ENCODE measurements around the gene NIPSNAP2.
"Not testable (repeated sequence)": the region's sequence is repeated elsewhere in the genome, so short reads cannot be mapped to it uniquely, and the experiment has no call there.

The NIPSNAP2 gene
- total RNA-seq, result 28.3 to 36.1 (median 34.5) reads per million in 4 experiments

DNA sequence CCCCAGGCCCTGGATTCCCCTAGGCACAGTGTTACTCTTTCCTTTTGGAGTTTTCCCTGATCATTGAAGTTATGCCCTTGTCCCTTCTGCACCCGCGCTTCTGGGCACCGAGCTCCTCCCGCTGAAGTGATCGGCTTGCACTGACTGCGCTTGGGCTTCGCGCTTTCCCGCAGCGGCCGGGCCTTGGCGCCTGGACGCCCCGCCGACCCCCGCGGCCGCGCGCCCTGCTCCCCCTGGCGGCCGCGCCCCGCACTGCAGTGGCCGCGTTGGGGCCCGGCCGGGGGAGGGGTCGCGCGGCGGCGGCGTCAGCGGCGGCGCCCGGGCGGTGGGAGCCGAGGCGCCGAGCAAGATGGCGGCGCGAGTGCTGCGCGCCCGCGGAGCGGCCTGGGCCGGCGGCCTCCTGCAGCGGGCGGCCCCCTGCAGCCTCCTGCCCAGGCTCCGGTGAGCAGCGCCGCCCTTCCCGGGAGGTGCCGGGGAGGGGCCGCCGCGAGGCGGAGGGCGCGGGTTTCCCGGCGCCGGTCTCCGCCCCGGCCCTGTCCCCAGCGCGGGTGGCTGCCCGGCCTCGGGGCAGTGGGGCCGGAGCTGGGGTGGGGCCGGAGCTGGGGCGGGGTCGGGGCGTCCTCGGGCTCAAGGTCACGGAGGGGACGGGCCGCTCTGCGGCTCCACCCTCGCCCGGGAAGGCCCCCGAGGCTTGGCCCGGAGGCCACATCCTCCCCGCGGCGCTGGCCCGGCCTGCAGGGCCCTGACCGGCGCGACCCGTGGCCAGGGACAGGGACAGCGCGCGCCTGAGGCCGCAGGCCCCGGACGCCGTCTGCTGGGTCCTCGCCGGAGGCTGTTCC lies at the start of gene NIPSNAP2:
NIPSNAP2 (plus strand) TSS at position 325 of the 839 bp plus-strand sequence; CDS start at position 350, 25 bp downstream.
- peak; percentile 48 for DNase-seq

DNA sequence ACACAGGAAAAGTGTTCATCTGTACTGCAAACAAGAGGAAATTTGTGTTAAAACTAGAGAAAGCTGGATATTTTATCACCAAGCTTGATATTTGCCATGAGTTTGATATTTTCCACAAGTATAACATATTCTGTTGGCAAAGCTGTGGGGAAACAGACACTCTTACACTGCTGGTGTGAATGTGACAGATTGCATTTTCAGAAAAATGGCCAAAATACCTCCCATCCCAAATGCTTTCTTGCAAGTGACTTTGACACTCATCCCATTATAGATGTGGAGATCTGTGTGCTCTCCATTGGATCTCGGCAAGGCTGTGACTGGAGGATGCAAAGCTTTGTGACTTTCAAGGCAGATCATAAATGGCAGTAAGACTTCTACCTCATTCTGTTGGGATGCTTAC lies 46.6 kb upstream of the NIPSNAP2 start:
- no peak for DNase-seq

DNA sequence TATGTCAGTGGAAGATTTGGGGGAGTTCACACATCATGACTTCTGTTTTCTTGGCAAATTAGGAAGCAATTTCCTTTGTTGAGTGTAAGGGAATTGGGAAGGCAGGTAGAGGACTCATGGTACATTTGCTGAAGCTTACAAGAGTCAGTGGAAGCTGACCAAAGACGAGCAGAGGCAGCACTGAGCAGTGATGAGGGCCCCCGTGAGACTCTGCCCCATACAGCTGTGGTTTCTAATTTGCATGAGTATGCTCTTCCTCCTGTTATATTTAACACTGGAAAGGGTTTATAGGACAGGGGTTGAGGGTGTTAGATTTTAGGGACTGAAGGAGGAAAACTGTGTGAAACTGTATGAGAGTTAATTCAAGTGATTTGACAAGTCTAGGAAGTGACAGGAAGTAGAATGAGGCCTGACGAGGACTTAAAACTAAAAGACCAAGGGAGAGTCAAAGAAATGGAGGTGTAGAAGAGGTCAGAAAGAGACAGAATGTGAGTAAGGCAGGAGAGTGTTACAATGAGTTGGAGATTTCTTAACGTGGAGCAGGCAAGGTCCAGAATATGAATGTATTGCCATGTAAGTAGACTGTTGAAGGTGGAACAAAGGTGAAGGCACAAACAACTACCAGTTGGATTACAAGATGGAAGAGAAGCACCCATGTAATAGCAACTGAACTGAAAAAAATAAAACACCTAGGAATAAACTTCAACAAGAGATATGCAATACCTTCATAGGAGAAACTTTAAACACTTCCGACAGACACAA lies 36.2 kb upstream of the NIPSNAP2 start:
- no peak for DNase-seq

DNA sequence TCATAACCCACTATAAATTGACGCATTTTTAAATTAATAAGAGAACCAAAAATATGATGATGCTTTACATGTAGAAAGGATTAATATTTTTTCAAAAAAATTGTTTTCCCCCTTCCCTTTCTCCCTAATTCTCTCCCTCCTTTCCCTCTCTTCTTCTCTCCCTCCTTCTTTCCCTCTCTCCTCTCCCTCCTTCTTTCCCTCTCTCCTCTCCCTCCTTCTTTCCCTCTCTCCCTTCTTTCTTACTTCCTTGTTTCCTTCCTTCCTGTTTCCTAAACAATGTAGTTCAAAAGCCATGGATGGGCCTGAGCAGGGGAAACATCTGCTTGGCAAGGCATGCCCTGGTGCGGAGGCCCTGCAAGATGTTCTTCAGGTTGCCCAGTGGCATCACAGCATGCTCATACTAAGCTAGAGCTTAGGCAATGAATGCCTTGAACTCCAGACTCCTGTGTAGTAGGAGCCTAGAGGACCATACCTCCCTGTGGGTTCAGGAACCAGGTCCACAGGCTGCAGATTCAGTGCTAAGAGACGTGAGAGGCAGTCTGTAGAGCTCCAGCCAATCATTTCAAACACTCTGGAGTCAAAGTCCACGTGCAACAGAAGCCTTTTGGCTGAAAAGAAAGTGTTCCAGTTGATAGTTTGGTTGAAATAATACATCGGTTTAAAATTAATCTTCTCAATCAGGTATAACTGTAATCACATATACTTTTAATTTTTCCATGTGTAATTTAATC lies 32.8 kb upstream of the NIPSNAP2 start:
- DNase-seq, result no peak

DNA sequence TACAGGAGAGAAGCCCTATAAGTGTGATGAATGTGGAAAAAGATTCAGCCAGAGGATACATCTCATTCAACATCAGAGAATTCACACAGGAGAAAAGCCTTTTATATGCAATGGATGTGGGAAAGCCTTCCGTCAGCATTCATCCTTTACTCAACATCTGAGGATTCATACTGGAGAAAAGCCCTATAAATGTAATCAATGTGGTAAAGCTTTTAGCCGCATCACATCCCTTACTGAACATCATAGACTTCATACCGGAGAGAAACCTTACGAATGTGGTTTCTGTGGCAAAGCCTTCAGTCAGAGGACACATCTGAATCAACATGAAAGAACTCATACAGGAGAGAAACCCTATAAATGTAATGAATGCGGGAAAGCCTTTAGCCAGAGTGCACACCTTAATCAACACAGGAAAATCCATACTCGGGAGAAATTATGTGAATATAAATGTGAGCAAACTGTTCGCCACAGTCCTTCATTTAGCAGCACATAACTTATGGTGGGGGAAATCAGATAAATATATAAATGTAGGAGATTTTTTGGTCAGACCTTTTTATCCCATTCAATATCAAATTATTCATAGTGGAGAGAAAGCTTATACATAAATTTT lies 24.8 kb upstream of the NIPSNAP2 start:
- DNase-seq, result no peak

DNA sequence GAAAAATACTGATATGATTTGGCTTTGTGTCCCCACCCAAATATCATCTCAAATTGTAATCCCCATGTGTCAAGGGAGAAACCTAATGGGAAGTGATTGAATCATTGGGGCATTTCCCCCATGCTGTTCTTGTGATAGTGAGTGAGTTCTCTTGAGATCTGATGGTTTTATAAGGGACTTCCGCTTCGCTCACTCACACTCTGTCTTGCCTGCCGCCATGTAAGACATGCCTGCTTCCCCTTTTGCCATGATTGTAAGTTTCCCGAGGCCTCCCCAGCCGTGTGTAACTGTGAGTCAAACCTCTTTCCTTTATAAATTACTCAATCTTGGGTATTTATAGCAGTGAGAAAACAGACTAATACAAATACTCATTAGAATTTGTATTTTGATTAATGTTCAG lies 17.8 kb upstream of the NIPSNAP2 start:
- DNase-seq, result no peak

GRCh38 chr7:55951637-55952351 lies 12.6 kb upstream of the NIPSNAP2 start, which contains the start of gene MRPS17:
TSS of gene MRPS17 (plus strand) at chr7:55951877. CDS start at chr7:55953196, 1,319 bp downstream.
- DNase-seq, result peak; percentile 85

- DNase-seq, result not testable (repeated sequence)
These were observed 12.1 kb upstream of the NIPSNAP2 start for GRCh38 chr7:55952352-55952671.

- DNase-seq, result no peak
These were observed 10.5 kb upstream of the NIPSNAP2 start for GRCh38 chr7:55953707-55954475.

DNA sequence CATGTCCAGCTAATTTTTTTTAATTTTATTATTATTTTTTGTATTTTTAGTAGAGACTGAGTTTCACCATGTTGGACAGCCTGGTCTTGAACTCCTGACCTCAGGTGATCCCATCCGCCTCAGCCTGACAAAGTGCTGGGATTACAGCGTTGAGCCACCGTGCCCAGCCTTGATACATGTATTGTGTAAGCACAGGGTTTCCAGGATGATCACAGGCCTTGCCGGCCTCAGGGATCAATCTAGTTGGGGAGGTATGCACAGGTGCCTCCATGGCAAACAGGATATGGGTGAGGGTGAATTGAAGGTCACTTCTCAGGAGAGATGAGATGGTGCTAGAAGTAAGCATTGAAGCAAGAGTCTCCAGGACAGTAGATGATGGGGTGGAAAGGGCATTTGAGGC lies 7.2 kb upstream of the NIPSNAP2 start:
- DNase-seq, result no peak

DNA sequence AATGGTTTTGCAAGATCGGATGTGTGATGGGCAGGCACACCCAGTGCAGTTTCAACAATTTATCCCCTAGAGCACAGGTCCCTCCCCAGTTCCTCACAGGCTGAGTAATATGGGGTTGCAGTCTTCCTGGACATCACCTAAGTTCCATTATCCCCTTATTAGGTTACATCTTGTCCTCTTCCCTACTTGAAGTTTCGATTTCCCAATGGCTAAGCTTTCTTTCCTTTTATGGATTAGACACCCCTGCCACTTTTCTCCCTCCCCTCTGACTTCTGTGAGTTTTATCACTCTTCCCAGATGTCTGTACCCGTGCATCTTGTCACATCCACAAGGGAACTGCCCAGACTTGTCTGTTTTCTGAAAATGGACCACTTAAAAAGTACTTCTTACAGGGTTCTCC lies 2.4 kb upstream of the NIPSNAP2 start:
- DNase-seq, result no peak

DNA sequence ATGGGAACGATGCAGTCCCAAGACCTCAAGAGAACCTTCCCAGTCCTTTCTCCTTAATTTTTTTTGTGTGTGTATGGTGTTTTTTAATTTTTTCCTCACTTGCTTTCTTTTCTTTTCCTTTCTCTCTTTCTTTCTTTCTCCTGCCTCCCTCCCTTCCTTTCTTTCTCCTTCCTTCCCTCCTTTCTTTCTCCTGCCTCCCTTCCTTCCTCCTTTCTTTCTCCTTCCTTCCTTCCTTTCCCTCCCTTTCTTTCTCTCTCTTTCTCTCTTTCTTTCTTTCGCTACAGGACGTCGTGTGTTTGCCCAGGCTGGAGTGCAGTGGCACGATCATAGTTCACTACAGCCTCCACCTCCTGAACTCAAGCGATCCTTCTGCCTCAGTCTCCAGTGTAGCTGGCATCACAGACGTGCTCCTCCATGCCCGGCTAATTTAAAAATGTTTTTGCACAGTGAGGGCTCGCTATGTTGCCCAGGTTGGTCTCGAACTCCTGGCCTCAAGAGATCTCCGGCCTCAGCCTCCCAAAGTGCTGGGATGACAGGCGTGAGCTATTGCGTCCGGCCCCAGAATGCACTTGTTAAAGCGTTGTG lies 709 bp upstream of the NIPSNAP2 start:
- no peak for DNase-seq

DNA sequence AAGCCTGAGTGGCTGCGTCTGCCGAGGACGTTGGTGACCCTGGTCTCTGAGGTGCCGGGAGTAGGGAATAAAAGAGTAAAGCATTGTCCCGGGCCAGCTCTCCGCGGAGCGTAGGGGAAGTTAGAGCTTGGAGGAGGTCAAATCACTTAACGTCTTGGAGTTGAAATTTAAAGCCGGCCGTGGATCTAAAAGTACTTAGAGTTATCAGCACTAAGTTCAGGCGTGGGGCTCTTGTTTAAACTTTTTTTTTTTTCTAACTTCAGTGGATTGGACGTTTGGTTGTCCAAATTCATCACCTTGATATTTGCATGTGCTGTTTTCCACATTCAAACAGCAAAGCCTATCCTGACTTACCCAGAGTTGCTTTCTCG lies 700 bp downstream of the NIPSNAP2 start:
- DNase-seq, result peak; percentile 24

DNA sequence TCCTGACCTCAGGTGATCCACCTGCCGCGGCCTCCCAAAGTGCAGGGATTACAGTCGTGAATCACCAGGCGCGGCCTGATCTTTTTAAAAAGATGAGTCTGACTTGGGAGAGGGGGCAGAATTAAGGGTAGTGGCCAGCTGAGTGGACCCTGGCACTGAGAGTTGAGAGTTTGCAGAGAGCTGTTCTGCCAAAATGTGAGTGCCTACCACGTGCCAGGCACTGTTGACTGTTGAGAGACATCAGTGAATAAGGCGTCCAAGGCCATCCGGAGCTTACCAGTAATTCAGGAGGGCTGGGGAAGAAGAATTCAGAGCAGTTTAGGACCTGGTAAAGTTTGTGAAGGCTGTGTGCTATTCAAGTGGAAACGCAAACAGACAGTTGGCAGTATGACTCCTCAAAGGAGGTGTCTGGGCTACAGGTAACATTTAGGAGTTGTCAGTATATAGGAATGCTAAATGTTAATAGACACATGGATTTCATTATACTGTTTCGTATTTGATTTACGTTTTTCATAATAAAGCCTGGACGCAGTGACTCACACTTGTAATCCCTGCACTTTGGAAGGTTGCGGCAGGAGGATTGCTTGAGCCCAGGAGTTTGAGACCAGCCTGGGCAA lies 1.5 kb downstream of the NIPSNAP2 start:
- no peak for DNase-seq

GRCh38 chr7:55966851-55967250 lies 2.5 kb downstream of the NIPSNAP2 start:
- no peak for DNase-seq

DNA sequence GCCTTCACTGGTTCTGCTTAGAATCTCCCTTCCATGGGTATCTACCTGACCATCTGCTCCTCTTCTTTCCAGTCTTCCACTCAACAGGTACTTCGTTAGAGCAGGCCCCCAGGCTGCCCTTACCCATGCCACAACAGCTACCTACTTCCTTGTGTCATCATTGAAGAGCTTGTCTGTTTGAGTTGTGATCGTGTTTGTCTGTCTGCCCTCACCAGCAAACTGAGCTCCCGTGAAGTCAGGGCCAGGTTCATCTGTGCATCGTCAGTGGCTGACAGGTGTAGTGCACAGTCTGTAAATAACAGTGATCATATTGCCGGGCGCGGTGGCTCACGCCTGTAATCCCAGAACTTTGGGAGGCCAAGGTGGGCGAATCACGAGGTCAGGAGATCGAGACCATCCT lies 5.0 kb downstream of the NIPSNAP2 start:
- no peak for DNase-seq

DNA sequence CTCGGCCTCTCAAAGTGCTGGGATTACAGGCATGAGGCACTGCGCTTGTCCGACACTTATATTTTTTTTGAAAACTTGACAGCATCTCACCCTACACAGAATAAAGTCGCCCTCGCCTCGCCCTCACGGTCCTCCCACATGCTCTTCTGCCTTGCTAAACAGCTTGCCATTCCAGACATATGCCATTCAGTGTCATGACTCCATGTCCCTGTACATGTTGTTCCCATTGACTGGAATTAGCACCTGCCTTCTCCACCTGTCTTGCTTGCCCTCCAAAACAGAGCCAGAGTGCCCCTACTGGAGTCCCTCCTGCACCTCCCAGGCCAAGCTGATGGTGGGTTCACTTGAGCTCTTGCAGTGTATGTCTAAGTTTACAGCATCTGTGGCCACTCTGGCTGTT lies 6.2 kb downstream of the NIPSNAP2 start:
- DNase-seq, result no peak

DNA sequence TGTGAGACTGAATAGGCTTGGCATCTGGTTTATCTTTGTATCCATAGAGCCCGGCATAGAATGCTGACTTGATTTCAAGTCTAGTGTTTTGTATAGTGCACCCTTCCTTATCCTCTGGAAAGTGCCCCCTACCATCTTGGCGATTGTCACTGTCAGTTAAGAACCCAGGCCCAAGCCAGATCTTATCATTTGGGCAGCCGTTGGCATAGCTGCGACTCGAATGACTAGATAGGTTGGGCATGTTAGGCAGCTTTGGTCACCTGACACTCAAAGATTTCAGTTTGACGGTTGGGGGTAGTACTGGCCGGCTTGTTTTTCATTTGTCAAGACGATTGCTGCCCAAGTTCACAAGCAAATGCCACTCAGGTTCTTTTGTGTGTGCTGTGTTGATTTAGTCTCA lies 6.6 kb downstream of the NIPSNAP2 start:
- DNase-seq, result no peak

GRCh38 chr7:55973747-55974250 lies 9.4 kb downstream of the NIPSNAP2 start:
- DNase-seq, result no peak

DNA sequence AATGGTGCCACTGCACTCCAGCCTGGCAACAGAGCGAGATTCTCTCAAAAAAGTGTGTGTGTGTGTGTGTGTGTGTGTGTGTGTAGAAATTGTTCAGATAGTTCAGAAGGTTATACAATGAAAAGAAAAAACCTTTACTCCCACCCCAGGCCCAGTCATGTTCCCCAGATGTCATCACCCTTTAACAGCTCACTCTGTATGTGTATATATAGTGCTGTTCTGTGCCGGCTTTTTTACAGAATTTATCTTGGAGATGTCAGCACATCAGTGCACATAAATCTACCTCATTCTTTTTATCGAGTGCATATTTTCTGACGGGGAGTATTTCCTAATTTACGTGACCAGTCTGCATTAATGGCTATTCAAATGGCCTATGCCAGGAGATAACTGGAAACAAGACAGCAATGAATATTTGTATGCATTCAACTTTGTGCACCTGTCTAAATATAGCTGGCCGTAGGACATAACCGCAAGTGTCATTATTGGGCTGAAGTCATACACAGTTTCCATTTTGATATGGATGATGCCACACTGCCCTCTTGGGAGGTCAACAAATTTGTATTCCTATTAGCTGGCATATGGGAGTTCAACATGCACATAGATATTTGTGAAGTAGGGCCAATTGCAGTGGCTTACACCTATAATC lies 11.7 kb downstream of the NIPSNAP2 start:
- no peak for DNase-seq

All from effector CD8-positive, alpha-beta T cell (primary cell).